DOHH2 (cell line): ENCODE measurements around the gene JCAD.

Source experiments
- CTCF ChIP-seq: fragments of 200-600 bp; sonication (generic); IDR thresholded peaks from one replicate; pipeline ENCODE4 v1.5.1; 2014; ENCODE audit warnings: antibody characterized with exemption, mild to moderate bottlenecking, low read depth, low read length; ENCODE audit not compliant: poor library complexity, severe bottlenecking
- EZH2phosphoT487 ChIP-seq: fragments of 200-600 bp; sonication (generic); IDR thresholded peaks from 2 replicates; pipeline ENCODE4 v1.6.1; 2017; ENCODE audit warnings: borderline replicate concordance, mild to moderate bottlenecking, antibody characterized with exemption, low read length, moderate library complexity, mixed read lengths

GRCh38 chr10:30083934-30084333 is 24.5 kb upstream of the JCAD start:
- TF ChIP-seq CTCF (no peak), EZH2phosphoT487 (no peak)
